LHCN-M2 (cell line): ENCODE measurements around the gene NEMP2. TPM values are rescaled to one million over a fixed set of nuclear protein-coding genes. Genes with fewer than 3 reads are reported as not detected.

ENCODE experiments used
- DNase-seq: peaks from one replicate; pipeline ENCODE4 v3.0.0-alpha.2; 2012; ENCODE audit warnings: low read depth
- polyA plus RNA-seq: library from polyadenylated mRNA; unstranded; fragments of >200 nt; gene quantifications from one replicate; pipeline ENCODE4 v1.2.1, GENCODE V29; 2012; ENCODE audit warnings: missing spikeins
- total RNA-seq: library from RNA; depleted of rRNA; stranded (reverse); fragments of >200 nt; gene quantifications from 2 replicates; pipeline ENCODE4 v1.2.3, GENCODE V29; 2014; rRNA removed

NEMP2 gene
- total RNA-seq: 13.7 and 16.7 TPM in 2 replicates
- polyA plus RNA-seq: 3.6 TPM

GRCh38 chr2:190534310-190535120 is at the start of gene NEMP2:
Gene NEMP2, minus strand, starts transcription at chr2:190534722. Its CDS starts 67 bp downstream, at chr2:190534655.
- peak; percentile 75 for DNase-seq

GRCh38 chr2:190583507-190584337 is 49.2 kb upstream of the NEMP2 start:
- DNase-seq: peak; percentile 21

- DNase-seq: peak; percentile 40
Observed at GRCh38 chr2:190582736-190583506, 48.4 kb upstream of the NEMP2 start.

GRCh38 chr2:190582019-190582418 is 47.5 kb upstream of the NEMP2 start:
- no peak for DNase-seq

- DNase-seq: no peak
Observed at GRCh38 chr2:190579915-190580846, 45.7 kb upstream of the NEMP2 start.

GRCh38 chr2:190579058-190579410 is 44.5 kb upstream of the NEMP2 start:
- DNase-seq: no peak

GRCh38 chr2:190578158-190579057 is 43.9 kb upstream of the NEMP2 start:
- DNase-seq: peak; percentile 74

- no peak for DNase-seq
Observed at GRCh38 chr2:190576573-190576972, 42.1 kb upstream of the NEMP2 start.

- no peak for DNase-seq
Observed at GRCh38 chr2:190575263-190575662, 40.7 kb upstream of the NEMP2 start.

GRCh38 chr2:190574169-190574568 is 39.6 kb upstream of the NEMP2 start:
- no peak for DNase-seq

GRCh38 chr2:190572246-190572645 is 37.7 kb upstream of the NEMP2 start:
- no peak for DNase-seq

GRCh38 chr2:190571686-190572085 is 37.2 kb upstream of the NEMP2 start:
- DNase-seq: no peak

GRCh38 chr2:190570871-190571270 is 36.3 kb upstream of the NEMP2 start:
- no peak for DNase-seq

- DNase-seq: no peak
Observed at GRCh38 chr2:190569994-190570755, 35.7 kb upstream of the NEMP2 start.

- no peak for DNase-seq
Observed at GRCh38 chr2:190564838-190565237, 30.3 kb upstream of the NEMP2 start.

- DNase-seq: no peak
Observed at GRCh38 chr2:190563646-190564045, 29.1 kb upstream of the NEMP2 start.

GRCh38 chr2:190563109-190563508 is 28.6 kb upstream of the NEMP2 start:
- DNase-seq: no peak

- DNase-seq: no peak
Observed at GRCh38 chr2:190562121-190562520, 27.6 kb upstream of the NEMP2 start.

- DNase-seq: no peak
Observed at GRCh38 chr2:190561094-190561493, 26.6 kb upstream of the NEMP2 start.
